GM19468 (cell line): ENCODE results near the gene CTBP2.

Experiments used
- ATAC-seq: cut with Tn5 transposase; IDR thresholded peaks from one replicate; pipeline ENCODE4 v1.9.1; 2021; ENCODE audit warnings: mild to moderate bottlenecking, moderate library complexity, moderate number of reproducible peaks; ENCODE audit not compliant: unreplicated experiment; ENCODE audit errors: extremely low read depth

Gene CTBP2

GRCh38 chr10:124963866-124964720 is 196.3 kb downstream of the CTBP2 start:
- ATAC-seq = no peak

GRCh38 chr10:124962421-124962820 is 197.9 kb downstream of the CTBP2 start:
- ATAC-seq = no peak

GRCh38 chr10:124961248-124961570 is 199.2 kb downstream of the CTBP2 start:
- no peak for ATAC-seq

GRCh38 chr10:124959564-124959963 is 200.8 kb downstream of the CTBP2 start:
- ATAC-seq = no peak

GRCh38 chr10:124957404-124957947 is 202.9 kb downstream of the CTBP2 start:
- no peak for ATAC-seq

- no peak for ATAC-seq
Observed at GRCh38 chr10:124956764-124957163, 203.6 kb downstream of the CTBP2 start.

GRCh38 chr10:124955868-124956267 is 204.5 kb downstream of the CTBP2 start:
- no peak for ATAC-seq

- ATAC-seq = no peak
Observed at GRCh38 chr10:124955243-124955642, 205.1 kb downstream of the CTBP2 start.

GRCh38 chr10:124953421-124953820 is 206.9 kb downstream of the CTBP2 start:
- ATAC-seq = no peak

- no peak for ATAC-seq
Observed at GRCh38 chr10:124952123-124952522, 208.2 kb downstream of the CTBP2 start.

GRCh38 chr10:124949543-124949942 is 210.8 kb downstream of the CTBP2 start:
- ATAC-seq = no peak

GRCh38 chr10:124946945-124947344 is 213.4 kb downstream of the CTBP2 start:
- no peak for ATAC-seq

- ATAC-seq = no peak
Observed at GRCh38 chr10:124944982-124945381, 215.4 kb downstream of the CTBP2 start.

GRCh38 chr10:124943301-124944092 is 216.9 kb downstream of the CTBP2 start:
- ATAC-seq = no peak

GRCh38 chr10:124942317-124943169 is 217.8 kb downstream of the CTBP2 start:
- no peak for ATAC-seq

GRCh38 chr10:124941823-124942222 is 218.5 kb downstream of the CTBP2 start, which contains the start of gene ZRANB1:
Gene ZRANB1, plus strand, starts transcription at chr10:124942123. Its CDS starts 371 bp downstream, at chr10:124942494.
- ATAC-seq = no peak

- ATAC-seq = no peak
Observed at GRCh38 chr10:124939290-124939689, 221.1 kb downstream of the CTBP2 start.

GRCh38 chr10:124936813-124937212 is 223.6 kb downstream of the CTBP2 start:
- ATAC-seq = no peak

- ATAC-seq = no peak
Observed at GRCh38 chr10:124935946-124936345, 224.4 kb downstream of the CTBP2 start.
